PC-3 (cell line): ENCODE results near the gene TTLL12.

ENCODE experiments used
- EZH2 ChIP-seq: fragments of 300-600 bp; sonication (generic); IDR thresholded peaks from one replicate; pipeline ENCODE4 v1.6.1; 2017; ENCODE audit warnings: antibody characterized with exemption, mild to moderate bottlenecking, low read length; ENCODE audit not compliant: unreplicated experiment
- EZH2phosphoT487 ChIP-seq: fragments of 300-600 bp; sonication (generic); IDR thresholded peaks from 2 replicates; pipeline ENCODE4 v1.6.1; 2018; ENCODE audit warnings: mild to moderate bottlenecking, antibody characterized with exemption, low read length, borderline replicate concordance
- TF ChIP-seq, protein P1 (sequence below): fragments of 300-600 bp; sonication (generic); conservative IDR thresholded peaks from 2 replicates; pipeline ENCODE4 v1.5.1; 2017; ENCODE audit warnings: antibody characterized with exemption, low read depth, mild to moderate bottlenecking, low read length

DNA sequence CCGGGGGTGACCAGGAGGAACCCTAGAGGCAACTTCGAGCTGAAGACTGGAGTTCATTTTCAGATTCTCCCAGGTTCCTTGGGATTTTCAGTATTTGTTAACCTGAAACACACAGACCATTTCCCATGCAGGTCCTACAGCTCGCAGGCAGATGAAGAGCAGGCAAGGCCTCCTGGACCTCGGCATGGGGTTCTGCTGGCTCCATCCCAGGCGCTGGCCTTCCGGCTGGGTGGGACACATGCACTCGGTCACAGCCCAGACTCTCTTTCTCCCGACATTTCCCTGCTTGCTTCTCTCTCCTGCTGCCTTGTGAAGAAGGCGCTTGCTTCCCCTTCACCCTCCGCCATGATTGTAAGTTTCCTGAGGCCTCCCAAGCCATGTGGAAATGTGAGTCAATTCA is 15.4 kb upstream of the TTLL12 start:
- TF ChIP-seq, protein P1, sequence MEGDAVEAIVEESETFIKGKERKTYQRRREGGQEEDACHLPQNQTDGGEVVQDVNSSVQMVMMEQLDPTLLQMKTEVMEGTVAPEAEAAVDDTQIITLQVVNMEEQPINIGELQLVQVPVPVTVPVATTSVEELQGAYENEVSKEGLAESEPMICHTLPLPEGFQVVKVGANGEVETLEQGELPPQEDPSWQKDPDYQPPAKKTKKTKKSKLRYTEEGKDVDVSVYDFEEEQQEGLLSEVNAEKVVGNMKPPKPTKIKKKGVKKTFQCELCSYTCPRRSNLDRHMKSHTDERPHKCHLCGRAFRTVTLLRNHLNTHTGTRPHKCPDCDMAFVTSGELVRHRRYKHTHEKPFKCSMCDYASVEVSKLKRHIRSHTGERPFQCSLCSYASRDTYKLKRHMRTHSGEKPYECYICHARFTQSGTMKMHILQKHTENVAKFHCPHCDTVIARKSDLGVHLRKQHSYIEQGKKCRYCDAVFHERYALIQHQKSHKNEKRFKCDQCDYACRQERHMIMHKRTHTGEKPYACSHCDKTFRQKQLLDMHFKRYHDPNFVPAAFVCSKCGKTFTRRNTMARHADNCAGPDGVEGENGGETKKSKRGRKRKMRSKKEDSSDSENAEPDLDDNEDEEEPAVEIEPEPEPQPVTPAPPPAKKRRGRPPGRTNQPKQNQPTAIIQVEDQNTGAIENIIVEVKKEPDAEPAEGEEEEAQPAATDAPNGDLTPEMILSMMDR = no peak
- TF ChIP-seq EZH2 (no peak), EZH2phosphoT487 (no peak)
